AG04450 (cell line): ENCODE measurements around the gene LUC7L. TPM values are rescaled to one million over a fixed set of nuclear protein-coding genes. Genes with fewer than 3 reads are reported as not detected.

ENCODE experiments used
- CTCF ChIA-PET: fragments of 300-600, 350-600 bp; formaldehyde crosslinking; extraction: SDS; loops from one replicate; lab custom pipeline; 2022; ENCODE audit warnings: antibody characterized with exemption, inconsistent platforms; lab: Charles Lee
- POLR2A ChIA-PET: fragments of 350-600 bp; formaldehyde crosslinking; extraction: SDS; loops from one replicate; lab custom pipeline; 2021; ENCODE audit warnings: antibody characterized with exemption, inconsistent platforms; lab: Yijun Ruan, JAX
- DNase-seq: peaks from one replicate; pipeline ENCODE4 v3.0.0-alpha.2; 2011; ENCODE audit warnings: low read depth, low spot score
- H3K27ac ChIP-seq: one replicate; pipeline ENCODE4 v1.5.1; 2012; ENCODE audit warnings: low read depth, low read length, control low read depth
- H3K27me3 ChIP-seq: one replicate; pipeline ENCODE4 v1.6.0; 2012; ENCODE audit warnings: low read length; ENCODE audit not compliant: control insufficient read depth, insufficient read depth
- H3K4me3 ChIP-seq: 2 replicates; pipeline ENCODE4 v1.5.1; 2011; ENCODE audit warnings: mild to moderate bottlenecking, low read depth, low read length, control low read depth
- H3K9me3 ChIP-seq: 2 replicates; pipeline ENCODE4 v1.5.1; 2012; ENCODE audit warnings: low read length; ENCODE audit not compliant: control insufficient read depth, insufficient read depth
- CTCF ChIP-seq: IDR thresholded peaks from 2 replicates; pipeline ENCODE4 v1.5.1; 2011; ENCODE audit warnings: low read depth, low read length, control low read depth, inconsistent platforms
- polyA plus RNA-seq: library from polyadenylated mRNA; depleted of rRNA; stranded (reverse); fragments of >200 nt; gene quantifications from 2 replicates; pipeline ENCODE4 v1.2.3, GENCODE V29; 2011

LUC7L gene
- polyA plus RNA-seq, 1 experiment, result 47.2 TPM

GRCh38 chr16:275041-275641 lies 45.9 kb upstream of the LUC7L start:
- H3K9me3 ChIP-seq, result peaks cover 5% of the 10 kb centered on the region; the same call in 1 of the 2 replicates
- POLR2A ChIA-PET, result no interaction called here
- H3K27me3 ChIP-seq, result peaks cover 36% of the 10 kb centered on the region
- no peak for TF ChIP-seq CTCF
- H3K27ac ChIP-seq, result no peak overlapping the region
- CTCF ChIA-PET, result no interaction called here
- no peak for DNase-seq
- peak overlapping the region; percentile 32; the same call in 1 of the 2 replicates for H3K4me3 ChIP-seq

- Histone ChIP-seq H3K27me3 (peaks cover 23% of the 10 kb centered on the region), H3K9me3 (peaks cover 5% of the 10 kb centered on the region; the same call in 1 of the 2 replicates), H3K4me3 (no peak overlapping the region), H3K27ac (no peak overlapping the region)
- TF ChIP-seq CTCF, result no peak
- ChIA-PET POLR2A (no interaction called here), CTCF (no interaction called here)
- no peak for DNase-seq
These were observed 44.5 kb upstream of the LUC7L start for GRCh38 chr16:273547-274421.

GRCh38 chr16:272633-273546 lies 43.6 kb upstream of the LUC7L start:
- POLR2A ChIA-PET, result no interaction called here
- H3K27me3 ChIP-seq, result peaks cover 21% of the 10 kb centered on the region
- peaks cover 5% of the 10 kb centered on the region; the same call in 1 of the 2 replicates for H3K9me3 ChIP-seq
- no peak overlapping the region for H3K4me3 ChIP-seq
- no peak overlapping the region for H3K27ac ChIP-seq
- no peak for TF ChIP-seq CTCF
- CTCF ChIA-PET, result interaction anchor here (0.7 kb wide), 1 partner anchor 128 kb away, joined by 3 read pairs; no protein-coding TSS in a partner anchor
- DNase-seq, result no peak

- H3K27me3 ChIP-seq, result peaks cover 18% of the 10 kb centered on the region
- TF ChIP-seq CTCF, result no peak
- H3K4me3 ChIP-seq, result no peak overlapping the region
- H3K9me3 ChIP-seq, result no peaks in the 10 kb centered on the region; the same call in 1 of the 2 replicates
- DNase-seq, result no peak
- POLR2A ChIA-PET, result no interaction called here
- CTCF ChIA-PET, result no interaction called here
- no peak overlapping the region for H3K27ac ChIP-seq
These were observed 41.4 kb upstream of the LUC7L start for GRCh38 chr16:270381-271255.
